ENCODE measurements around the gene TFB2M. TPM values are rescaled to one million over a fixed set of nuclear protein-coding genes. Genes with fewer than 3 reads are reported as not detected.

Gene TFB2M
- total RNA-seq, 1 donor from 2014 or later, result 9.4 TPM

DNA sequence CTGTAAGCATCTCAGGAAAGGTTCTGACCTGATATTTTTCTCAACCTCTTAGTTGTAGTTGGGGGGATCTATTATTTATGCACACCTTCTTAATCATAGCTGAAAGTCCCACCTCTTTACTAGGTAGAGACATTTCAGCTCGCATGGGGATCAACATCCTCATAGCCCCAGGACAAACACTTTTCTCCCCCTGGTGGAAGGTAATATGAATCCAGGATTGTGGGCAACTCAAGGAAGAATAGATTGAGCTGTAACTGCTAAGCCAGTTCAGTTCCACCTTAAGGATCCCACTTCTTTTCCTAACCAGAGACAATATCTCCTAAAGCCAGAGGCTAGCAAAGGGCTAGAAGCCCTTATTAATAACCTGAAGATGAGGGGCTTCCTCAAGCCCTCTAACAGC lies 33.5 kb downstream of the TFB2M start:
- no peak overlapping the region for H3K27ac ChIP-seq
- no peaks in the 10 kb centered on the region for H3K4me1 ChIP-seq
- intact Hi-C loops (cut with DNase I), result no loop called here
- no peaks in the 10 kb centered on the region for H3K36me3 ChIP-seq
- no peak overlapping the region for H3K4me3 ChIP-seq
- peaks cover 6% of the 10 kb centered on the region for H3K9me3 ChIP-seq
- TF ChIP-seq, protein P1, sequence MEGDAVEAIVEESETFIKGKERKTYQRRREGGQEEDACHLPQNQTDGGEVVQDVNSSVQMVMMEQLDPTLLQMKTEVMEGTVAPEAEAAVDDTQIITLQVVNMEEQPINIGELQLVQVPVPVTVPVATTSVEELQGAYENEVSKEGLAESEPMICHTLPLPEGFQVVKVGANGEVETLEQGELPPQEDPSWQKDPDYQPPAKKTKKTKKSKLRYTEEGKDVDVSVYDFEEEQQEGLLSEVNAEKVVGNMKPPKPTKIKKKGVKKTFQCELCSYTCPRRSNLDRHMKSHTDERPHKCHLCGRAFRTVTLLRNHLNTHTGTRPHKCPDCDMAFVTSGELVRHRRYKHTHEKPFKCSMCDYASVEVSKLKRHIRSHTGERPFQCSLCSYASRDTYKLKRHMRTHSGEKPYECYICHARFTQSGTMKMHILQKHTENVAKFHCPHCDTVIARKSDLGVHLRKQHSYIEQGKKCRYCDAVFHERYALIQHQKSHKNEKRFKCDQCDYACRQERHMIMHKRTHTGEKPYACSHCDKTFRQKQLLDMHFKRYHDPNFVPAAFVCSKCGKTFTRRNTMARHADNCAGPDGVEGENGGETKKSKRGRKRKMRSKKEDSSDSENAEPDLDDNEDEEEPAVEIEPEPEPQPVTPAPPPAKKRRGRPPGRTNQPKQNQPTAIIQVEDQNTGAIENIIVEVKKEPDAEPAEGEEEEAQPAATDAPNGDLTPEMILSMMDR (IDR thresholded peaks at IDR 0.05), result no peak
- H3K27me3 ChIP-seq, result no peaks in the 10 kb centered on the region
- ATAC-seq, result no peak
- DNase-seq, result no peak

DNA sequence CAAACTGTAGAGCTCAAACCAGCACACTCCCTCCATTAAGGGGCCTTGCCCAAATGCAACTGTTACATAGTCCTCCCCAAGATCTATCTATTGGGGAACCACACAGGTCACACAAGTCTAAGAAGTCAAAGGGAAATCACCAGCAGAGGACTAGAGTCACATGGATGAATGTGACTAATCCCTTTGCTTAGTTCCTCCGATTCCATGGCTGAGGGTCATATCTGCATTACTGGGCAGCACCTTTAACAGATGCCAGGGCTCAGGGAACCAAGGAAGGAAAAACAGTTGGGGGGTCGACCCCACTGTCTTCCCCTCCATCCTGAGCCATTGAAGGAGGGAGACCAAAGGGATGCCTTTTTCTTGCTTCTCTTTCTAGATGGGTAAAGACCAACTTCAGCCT lies 35.6 kb downstream of the TFB2M start:
- Histone ChIP-seq H3K27me3 (no peaks in the 10 kb centered on the region), H3K4me1 (no peaks in the 10 kb centered on the region), H3K4me3 (no peak overlapping the region), H3K27ac (no peak overlapping the region), H3K9me3 (peaks cover 6% of the 10 kb centered on the region), H3K36me3 (no peaks in the 10 kb centered on the region)
- TF ChIP-seq, protein P1 (IDR thresholded peaks at IDR 0.05), result no peak
- ATAC-seq (no peak), DNase-seq (no peak)
- intact Hi-C loops (cut with DNase I), result no loop called here

DNA sequence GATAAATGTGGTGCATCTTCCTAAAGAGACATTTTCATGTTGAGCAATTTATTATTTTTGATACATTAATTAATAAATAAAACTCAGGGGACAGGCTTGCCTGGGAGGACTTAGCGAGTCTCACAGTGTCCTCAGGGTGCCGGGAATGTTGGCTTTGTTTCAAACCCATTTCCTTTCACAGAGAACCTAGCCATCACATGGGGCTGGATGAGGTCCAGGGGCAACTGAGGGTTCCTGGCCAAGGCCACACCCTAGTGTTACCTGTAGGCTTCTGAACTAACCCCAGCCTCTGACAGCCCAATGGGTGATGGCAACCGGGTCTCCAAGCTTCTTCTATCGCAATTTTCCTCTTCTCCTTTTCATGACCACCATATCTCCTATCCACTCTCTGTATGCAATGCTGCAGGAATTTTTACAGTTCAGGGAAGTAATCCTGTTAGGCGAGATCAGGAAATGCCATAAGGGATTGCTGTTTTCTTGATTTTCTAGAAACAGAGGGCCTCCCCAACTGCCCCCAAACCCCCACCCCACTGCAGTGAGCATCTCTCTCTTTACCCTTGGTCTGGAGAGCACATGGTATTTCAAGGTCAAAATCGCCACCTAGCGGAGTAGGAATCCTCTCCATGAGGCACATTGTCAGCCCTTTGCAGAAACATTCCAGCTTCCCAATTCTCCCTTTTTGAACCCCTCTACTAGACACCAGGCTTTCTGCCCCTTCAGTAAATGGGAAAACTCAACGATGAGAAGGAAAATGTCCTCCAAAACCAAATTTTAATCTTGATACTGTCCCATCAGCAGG lies 36.9 kb downstream of the TFB2M start:
- TF ChIP-seq, protein P1 (IDR thresholded peaks at IDR 0.05), result no peak
- intact Hi-C loops (cut with DNase I), result no loop called here
- no peaks in the 10 kb centered on the region for H3K36me3 ChIP-seq
- H3K4me1 ChIP-seq, result no peaks in the 10 kb centered on the region
- peak; percentile 41 for ATAC-seq
- no peak overlapping the region for H3K4me3 ChIP-seq
- H3K27ac ChIP-seq, result no peak overlapping the region
- no peak for DNase-seq
- peaks cover 6% of the 10 kb centered on the region for H3K9me3 ChIP-seq
- H3K27me3 ChIP-seq, result no peaks in the 10 kb centered on the region

DNA sequence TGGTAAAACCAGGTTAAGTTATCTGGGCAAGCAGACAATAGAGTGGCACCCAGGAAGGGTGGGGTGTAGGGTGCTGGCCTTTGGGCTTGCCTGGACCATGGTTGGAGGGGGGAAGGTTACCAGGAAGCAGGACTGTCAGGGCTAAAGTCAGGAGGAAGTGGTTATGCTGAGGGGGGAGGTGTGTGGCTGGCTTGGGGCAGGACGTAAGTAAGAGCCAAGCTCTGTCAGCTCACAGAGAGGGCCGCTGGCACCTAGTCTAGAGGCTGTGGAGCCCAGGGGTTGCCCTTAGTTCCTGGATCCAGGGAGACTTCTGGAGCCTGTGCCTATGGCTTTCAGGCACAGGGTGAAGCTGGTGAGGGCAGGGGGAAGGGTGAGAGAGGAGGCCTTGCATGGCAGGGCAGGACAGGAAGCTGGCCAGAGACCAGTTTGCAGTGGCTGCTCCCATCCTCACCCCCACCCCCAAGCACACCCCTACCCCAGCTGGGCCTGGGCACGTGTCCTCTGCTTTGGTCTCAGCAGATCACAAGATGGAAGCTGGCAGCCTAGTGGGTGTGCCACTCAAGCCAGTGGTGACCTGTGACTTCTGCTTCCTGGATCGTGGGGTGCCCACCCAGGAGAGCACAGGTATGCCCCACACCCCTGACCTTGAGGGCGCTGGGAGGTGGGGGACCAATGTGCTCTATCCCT lies 38.5 kb downstream of the TFB2M start:
- H3K27ac ChIP-seq, result no peak overlapping the region
- H3K36me3 ChIP-seq, result no peaks in the 10 kb centered on the region
- no peak overlapping the region for H3K4me3 ChIP-seq
- H3K9me3 ChIP-seq, result peaks cover 6% of the 10 kb centered on the region
- intact Hi-C loops (cut with DNase I), result no loop called here
- no peaks in the 10 kb centered on the region for H3K27me3 ChIP-seq
- DNase-seq (no peak), ATAC-seq (peak; percentile 64)
- H3K4me1 ChIP-seq, result no peaks in the 10 kb centered on the region
- TF ChIP-seq, protein P1 (IDR thresholded peaks at IDR 0.05), result no peak

DNA sequence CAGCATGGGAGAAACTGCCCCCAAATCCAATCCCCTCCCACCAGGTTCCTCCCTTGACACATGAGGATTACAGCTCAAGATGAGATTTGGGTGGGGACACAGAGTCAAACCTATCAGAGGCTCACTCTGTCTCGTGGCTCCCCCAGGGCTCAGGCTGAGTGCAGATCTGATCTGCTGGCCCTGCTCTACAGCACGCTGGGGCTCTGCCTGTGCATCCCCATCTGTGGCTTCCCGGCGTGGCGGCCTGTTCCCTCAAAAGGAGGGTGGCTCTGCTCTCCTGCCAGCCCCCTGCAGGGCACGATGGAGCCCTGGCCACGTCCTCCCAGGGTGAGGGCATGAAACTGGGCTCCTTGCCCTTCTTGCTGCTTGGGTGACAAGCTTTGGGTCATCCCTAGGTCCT lies 39.1 kb downstream of the TFB2M start:
- Histone ChIP-seq H3K4me3 (no peak overlapping the region), H3K27ac (no peak overlapping the region), H3K4me1 (no peaks in the 10 kb centered on the region), H3K36me3 (no peaks in the 10 kb centered on the region), H3K9me3 (peaks cover 6% of the 10 kb centered on the region), H3K27me3 (no peaks in the 10 kb centered on the region)
- intact Hi-C loops (cut with DNase I), result no loop called here
- no peak for DNase-seq
- TF ChIP-seq, protein P1 (IDR thresholded peaks at IDR 0.05), result no peak
- no peak for ATAC-seq
